PC-9 (cell line): ENCODE results near the gene BZW2.

ENCODE experiments used
- CTCF ChIP-seq: fragments of 200-600 bp; sonication (generic); conservative IDR thresholded peaks from 2 replicates; pipeline ENCODE4 v1.6.1; 2017; ENCODE audit warnings: mixed run types, antibody characterized with exemption, mild to moderate bottlenecking, moderate library complexity
- EZH2 ChIP-seq: fragments of 200-600 bp; sonication (generic); IDR thresholded peaks from 2 replicates; pipeline ENCODE4 v1.8.0; 2017; ENCODE audit warnings: antibody characterized with exemption, low read depth

GRCh38 chr7:16661924-16662323 is 15.9 kb downstream of the BZW2 start:
- TF ChIP-seq CTCF (no peak), EZH2 (no peak)
